Lower leg skin (tissue), 4 donors: ENCODE results near the gene APLF. TPM values are rescaled to one million over a fixed set of nuclear protein-coding genes. Genes with fewer than 3 reads are reported as not detected.
"Not testable (repeated sequence)": the region's sequence is repeated elsewhere in the genome, so short reads cannot be mapped to it uniquely, and the experiment has no call there.

Experiments used
- DNase-seq, 2 donors: peaks; one replicate each; pipeline ENCODE4 v3.0.0-alpha.2; 2019; ENCODE audit warnings: low spot score in 2 of 2
- H3K4me3 ChIP-seq: fragments of 200-600 bp; sonication (generic); 2 replicates; pipeline ENCODE4 v1.5.1; 2017; ENCODE audit warnings: mild to moderate bottlenecking, low read depth; ENCODE audit not compliant: poor library complexity, severe bottlenecking
- POLR2A ChIP-seq, 2 donors: fragments of 450-650 bp; IDR thresholded peaks; one replicate each; pipeline ENCODE4 v1.6.1; 2016 to 2017; ENCODE audit warnings: antibody characterized with exemption in 2 of 2, mild to moderate bottlenecking in 1 of 2, moderate library complexity in 1 of 2
- WGBS, 2 donors: methylation state at CpG; one replicate each; pipeline ENCODE4 v1.1.5; 2018; 5-methylcytosine and 5-hydroxymethylcytosine counted together
- intact Hi-C: fragments of 100-400 bp; cut with DNase I; formaldehyde crosslinking; loops from one replicate; pipeline ENCODE4 v1.15.0; 2023; ENCODE audit warnings: low total_unique reads
- total RNA-seq, 4 donors: library from RNA; depleted of rRNA; stranded (reverse); fragments of >200 nt; gene quantifications; one replicate each; pipeline ENCODE4 v1.1.0, GENCODE V29; 2016
- TF ChIP-seq, protein P1 (sequence below), 3 donors: fragments of 450-650 bp; IDR thresholded peaks; one replicate each; pipeline ENCODE4 v1.5.1; 2016; ENCODE audit warnings: antibody characterized with exemption in 3 of 3, mild to moderate bottlenecking in 3 of 3, moderate library complexity in 2 of 3

APLF gene
- total RNA-seq, 4 donors from 2014 or later = 7.5 to 12.9 (median 9.5) TPM

DNA sequence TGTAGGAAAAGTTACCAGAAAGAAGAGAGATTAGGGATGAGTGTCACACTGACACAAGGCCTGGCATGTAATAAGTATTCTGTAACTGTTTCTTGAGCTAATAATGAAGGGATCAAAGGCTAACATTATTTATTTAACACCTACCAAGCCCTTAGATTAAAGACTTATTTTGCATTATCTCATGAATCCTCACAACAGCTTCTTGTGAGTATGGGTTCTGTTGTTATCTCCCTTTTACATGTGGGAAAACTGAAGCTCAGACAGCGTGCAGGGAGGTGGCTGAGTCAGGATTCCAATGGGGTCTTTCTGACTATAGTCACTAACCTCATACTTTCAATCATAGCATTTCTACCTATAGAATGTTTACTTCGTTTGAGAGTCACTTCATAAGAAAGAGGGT, 97.0 kb downstream of the APLF start:
- 90 to 92% methylated on average over 2 of the region's 2 CpGs for WGBS, 2 donors
- intact Hi-C loops = no loop called here
- H3K4me3 ChIP-seq = no peak overlapping the region
- DNase-seq = no peak
- TF ChIP-seq, protein P1, sequence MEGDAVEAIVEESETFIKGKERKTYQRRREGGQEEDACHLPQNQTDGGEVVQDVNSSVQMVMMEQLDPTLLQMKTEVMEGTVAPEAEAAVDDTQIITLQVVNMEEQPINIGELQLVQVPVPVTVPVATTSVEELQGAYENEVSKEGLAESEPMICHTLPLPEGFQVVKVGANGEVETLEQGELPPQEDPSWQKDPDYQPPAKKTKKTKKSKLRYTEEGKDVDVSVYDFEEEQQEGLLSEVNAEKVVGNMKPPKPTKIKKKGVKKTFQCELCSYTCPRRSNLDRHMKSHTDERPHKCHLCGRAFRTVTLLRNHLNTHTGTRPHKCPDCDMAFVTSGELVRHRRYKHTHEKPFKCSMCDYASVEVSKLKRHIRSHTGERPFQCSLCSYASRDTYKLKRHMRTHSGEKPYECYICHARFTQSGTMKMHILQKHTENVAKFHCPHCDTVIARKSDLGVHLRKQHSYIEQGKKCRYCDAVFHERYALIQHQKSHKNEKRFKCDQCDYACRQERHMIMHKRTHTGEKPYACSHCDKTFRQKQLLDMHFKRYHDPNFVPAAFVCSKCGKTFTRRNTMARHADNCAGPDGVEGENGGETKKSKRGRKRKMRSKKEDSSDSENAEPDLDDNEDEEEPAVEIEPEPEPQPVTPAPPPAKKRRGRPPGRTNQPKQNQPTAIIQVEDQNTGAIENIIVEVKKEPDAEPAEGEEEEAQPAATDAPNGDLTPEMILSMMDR (IDR thresholded peaks at IDR 0.05) = no peak
- no peak for TF ChIP-seq POLR2A (IDR thresholded peaks at IDR 0.05)

DNA sequence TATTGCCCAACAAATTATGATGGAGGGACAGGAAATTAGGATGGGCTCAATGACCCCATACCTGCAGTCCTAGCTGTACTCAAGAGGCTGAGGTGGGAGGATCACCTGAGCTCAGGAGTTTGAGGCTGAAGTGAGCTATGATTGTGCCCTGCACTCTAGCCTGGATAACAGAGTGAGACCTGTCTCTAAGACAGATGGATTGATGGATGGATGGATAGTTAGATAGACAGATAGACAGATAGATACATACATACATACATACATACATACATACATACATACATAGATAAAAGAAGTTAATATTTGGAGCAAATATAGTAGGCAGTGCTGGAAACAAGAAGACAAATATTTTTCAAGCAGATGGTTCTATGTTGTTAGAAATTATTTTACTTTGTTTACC, 97.9 kb downstream of the APLF start:
- no peak overlapping the region for H3K4me3 ChIP-seq
- intact Hi-C loops = no loop called here
- no peak for TF ChIP-seq POLR2A (IDR thresholded peaks at IDR 0.05)
- TF ChIP-seq, protein P1 (IDR thresholded peaks at IDR 0.05) = no peak
- DNase-seq = no peak

DNA sequence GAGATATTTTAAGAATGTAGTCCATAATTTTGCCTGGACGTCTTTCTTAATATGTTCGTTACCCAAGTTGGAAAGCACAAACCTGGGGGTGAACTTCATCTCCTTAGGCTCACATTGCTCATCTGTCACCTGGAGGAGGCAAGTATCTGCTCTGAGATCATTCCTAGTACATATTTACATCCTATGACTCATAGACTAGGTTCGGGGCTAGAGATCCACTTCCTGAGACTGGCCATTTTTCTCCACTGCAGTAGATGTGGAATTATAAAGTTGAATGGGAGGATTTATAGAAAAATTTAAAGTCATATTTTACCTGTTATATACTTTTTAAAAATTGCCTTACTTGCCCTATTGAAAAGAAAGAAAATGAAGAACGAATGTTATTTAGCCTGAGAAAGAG, 98.5 kb downstream of the APLF start:
- DNase-seq = no peak
- no peak overlapping the region for H3K4me3 ChIP-seq
- TF ChIP-seq, protein P1 (IDR thresholded peaks at IDR 0.05) = no peak
- no peak for TF ChIP-seq POLR2A (IDR thresholded peaks at IDR 0.05)
- 58 to 69% methylated on average over 4 of the region's 4 CpGs for WGBS, 2 donors
- intact Hi-C loops = no loop called here

DNA sequence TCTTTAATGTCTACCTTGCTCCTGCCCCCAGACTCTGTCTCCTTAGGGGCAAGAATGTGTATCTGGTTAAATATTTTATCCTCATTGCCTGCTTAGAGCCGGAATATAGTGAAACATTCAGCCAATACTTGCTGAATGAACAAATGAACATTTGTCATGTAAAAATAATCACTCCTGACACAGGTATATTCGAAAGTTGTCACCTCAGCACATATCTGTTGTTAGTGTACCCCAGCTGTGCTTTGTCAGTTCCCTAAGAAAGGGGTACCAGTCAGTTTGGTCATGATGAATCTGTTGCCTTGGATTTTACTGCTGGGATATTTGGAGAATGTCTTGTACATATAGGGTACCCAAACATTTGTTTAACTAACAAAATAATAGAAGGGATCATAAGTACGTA, 99.0 kb downstream of the APLF start:
- intact Hi-C loops = no loop called here
- 88 to 93% methylated on average over 3 of the region's 3 CpGs for WGBS, 2 donors
- no peak overlapping the region for H3K4me3 ChIP-seq
- DNase-seq = no peak
- TF ChIP-seq POLR2A (IDR thresholded peaks at IDR 0.05) = no peak
- TF ChIP-seq, protein P1 (IDR thresholded peaks at IDR 0.05) = no peak

DNA sequence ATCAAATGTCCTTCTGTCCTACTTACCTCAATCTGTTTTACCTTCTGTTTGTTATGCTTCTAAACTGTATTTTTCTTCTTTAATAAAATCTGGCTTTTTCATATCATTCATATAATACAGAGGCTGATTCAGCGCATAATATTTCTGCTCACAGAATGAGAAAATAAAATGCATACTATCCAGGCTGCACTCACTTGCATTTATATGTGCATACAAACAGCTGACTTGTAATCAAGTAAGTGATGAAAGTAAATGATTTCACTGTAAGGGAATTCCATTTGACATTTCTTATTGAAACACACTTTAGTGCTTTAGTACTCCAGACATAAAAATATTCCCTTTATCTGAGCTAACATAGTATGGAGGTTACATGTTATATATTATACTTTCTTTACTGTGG, 100.7 kb downstream of the APLF start:
- WGBS, 2 donors = 96 to 97% methylated on average over 1 of the region's 1 CpG
- TF ChIP-seq POLR2A (IDR thresholded peaks at IDR 0.05) = no peak
- TF ChIP-seq, protein P1 (IDR thresholded peaks at IDR 0.05) = no peak
- H3K4me3 ChIP-seq = no peak overlapping the region
- intact Hi-C loops = no loop called here
- DNase-seq = no peak

DNA sequence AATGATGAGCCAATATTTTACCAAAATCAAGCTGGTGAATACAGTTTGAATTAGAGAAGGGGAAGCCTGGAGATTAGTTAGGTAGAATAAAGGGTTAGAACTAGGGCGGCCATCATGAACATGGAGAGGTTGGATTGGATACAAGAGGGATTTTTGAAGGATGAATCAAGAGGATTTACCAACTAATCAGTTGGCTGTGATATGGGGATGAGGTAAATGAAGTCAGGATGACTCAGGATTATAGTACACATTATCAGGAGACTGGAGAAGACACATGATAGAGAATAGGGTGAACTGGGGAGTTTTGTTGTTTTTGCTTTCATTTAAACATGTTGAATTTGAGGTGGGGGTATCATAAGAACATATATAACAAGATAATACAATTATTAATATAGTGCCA, 102.2 kb downstream of the APLF start:
- H3K4me3 ChIP-seq = no peak overlapping the region
- intact Hi-C loops = no loop called here
- no peak for DNase-seq
- TF ChIP-seq, protein P1 (IDR thresholded peaks at IDR 0.05) = no peak
- TF ChIP-seq POLR2A (IDR thresholded peaks at IDR 0.05) = no peak
- WGBS, 2 donors = 97 to 100% methylated on average over 1 of the region's 1 CpG

DNA sequence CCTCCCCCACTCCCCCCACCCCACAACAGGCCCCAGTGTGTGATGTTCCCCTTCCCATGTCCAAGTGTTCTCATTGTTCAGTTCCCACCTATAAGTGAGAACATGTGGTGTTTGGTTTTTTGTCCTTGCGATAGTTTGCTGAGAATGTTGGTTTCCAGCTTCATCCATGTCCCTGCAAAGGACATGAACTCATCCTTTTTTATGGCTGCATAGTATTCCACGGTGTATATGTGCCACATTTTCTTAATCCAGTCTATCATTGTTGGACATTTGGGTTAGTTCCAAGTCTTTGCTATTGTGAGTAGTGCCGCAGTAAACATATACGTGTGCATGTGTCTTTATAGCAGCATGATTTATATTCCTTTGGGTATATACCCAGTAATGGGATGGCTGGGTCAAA, 103.0 kb downstream of the APLF start:
- H3K4me3 ChIP-seq, intact Hi-C loops, DNase-seq: not testable (repeated sequence)
- 96 to 98% methylated on average over 4 of the region's 4 CpGs for WGBS, 2 donors
